ENCODE results near the gene MMP25.
"Not testable (repeated sequence)": the region's sequence is repeated elsewhere in the genome, so short reads cannot be mapped to it uniquely, and the experiment has no call there.

The MMP25 gene

DNA sequence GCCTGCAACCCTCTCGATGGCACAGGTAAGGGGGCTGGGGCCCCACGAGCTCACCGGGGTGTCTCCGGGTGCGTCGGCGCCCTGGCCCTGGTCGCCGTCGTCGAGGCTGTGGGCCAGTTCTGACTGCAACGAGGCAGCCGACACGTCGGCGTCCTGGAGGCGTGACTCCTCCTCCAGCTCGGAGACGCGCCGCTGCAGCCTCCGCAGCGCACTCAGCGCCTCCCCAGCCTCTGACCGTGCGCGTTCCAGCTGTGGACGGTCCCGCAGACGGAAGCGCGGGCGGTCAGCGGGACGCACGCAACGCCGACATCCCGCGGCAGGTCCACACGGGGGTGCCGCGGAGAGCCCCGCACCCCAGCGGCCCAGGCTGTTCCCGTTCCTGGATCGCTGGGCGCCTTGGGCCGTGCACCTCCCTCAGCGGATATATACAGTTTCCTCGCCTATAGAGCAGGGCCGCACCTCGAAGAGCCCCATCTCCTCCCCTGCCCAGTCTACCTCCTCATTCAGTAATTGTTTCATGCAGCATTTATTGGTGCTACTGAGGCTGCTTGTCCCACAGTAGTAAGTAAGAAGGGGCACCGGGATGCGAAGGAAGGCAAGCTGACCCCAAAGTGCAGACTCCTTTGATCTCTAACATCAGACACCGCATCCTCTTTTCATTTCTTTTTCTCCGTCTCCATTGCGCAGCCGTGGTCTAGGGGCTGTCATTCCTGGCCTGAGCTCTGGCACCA, 16.7 kb upstream of the MMP25 start:
- DNase-seq (ENCODE audit: low spot score): no peak

DNA sequence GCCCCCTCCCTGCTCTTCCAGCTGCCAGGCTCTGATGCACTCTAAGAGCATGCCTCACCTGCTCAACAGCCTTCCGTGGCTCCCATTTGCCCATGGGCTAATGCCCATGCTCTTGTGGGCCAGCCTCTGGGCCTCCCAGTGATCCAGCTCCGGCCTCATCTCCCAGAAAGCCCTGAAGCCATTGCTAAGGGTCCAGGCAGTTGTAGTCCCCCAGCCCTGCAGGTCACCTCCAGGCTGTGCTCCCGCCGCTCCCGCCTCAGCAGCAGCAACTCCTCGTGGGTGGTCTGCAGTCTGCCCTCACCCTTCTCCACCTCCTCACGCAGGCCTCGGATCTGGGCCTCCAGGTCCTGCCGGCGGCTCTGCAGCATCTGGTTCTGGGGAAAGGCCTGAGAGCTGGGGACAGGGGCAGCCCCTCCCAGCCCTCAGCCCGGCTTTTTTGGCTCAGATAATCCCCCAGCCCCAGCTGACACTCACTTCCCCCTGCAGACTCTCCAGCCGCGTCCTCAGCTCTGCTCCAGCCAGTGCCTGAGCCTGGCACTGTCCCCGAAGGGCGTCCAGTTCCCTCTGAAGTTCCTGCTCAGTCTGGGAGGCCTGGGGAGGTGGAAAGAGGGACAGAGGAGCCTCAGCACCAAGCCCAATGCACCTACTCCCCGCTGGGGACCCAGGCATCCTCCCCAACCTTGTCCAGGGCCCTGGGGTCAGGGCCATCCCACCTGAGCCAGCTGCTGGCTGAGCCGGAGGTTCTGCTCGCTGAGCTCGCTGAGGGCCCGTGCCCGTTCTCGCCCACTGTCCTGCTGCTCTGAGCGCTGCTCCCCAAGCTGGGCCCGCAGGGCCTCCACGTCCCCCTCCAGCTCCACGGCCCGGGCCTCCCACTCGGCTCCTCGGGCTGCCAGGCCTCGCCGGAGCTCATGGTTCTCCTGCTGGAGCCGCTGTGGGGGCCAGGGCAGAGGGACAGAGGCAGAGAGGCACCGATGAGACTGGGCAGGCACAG, 15.8 kb upstream of the MMP25 start:
- no peak for DNase-seq (ENCODE audit: low spot score)

DNA sequence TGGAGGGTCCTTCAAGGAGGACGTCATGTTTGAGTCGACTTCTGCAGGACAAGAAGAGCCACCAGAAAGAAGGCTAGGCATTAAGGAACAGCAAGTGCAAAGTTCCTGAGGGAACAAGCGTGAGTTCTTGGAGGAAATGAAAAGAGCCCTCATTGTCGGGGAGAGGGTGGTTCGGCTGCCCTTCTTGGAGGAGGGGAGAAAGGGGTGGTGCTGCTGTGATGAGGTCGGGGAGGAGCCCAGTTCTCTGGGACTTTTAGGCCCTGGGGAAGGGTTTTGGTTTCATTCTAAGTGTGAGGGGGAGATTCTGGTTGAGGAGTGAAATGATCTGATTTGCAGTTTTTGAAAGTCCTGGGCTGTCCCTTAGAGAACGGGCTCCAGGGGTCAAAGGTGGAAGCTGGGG, 13.7 kb upstream of the MMP25 start:
- no peak for DNase-seq (ENCODE audit: low spot score)

DNA sequence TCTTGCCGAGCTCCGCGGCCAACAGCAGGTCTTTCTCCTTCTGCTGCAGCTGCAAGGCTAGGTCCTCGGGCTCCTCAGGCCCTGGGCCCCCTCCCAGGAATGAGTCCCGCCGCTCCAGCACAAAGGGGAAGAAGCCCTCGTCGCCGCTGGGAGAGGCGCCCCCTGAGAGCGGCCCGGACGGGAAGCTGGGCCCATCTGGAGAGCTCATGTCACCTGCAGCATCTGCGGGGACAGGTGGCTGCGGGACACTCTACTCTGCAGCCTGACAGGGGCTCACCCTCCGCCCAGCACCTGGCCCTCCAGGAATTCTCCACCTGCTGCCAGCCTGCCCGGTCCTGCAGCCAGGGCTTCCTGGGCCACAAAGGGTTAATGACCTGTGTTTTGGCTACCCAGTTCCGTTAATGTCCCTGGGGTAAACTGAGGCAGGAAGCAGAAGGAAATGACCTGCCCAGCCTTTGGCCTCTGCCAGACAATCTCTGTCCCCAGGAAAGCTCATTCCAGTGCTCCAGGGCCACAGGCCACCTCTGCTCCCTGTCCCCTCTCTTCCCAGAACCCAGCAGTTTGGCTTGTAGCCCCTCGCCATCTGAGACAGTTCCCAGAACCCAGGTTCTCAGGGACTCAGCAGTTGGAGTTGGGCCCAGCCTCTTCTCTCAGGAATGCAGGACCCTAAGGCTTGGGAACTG, 10.9 kb upstream of the MMP25 start:
- no peak for DNase-seq (ENCODE audit: low spot score)

DNA sequence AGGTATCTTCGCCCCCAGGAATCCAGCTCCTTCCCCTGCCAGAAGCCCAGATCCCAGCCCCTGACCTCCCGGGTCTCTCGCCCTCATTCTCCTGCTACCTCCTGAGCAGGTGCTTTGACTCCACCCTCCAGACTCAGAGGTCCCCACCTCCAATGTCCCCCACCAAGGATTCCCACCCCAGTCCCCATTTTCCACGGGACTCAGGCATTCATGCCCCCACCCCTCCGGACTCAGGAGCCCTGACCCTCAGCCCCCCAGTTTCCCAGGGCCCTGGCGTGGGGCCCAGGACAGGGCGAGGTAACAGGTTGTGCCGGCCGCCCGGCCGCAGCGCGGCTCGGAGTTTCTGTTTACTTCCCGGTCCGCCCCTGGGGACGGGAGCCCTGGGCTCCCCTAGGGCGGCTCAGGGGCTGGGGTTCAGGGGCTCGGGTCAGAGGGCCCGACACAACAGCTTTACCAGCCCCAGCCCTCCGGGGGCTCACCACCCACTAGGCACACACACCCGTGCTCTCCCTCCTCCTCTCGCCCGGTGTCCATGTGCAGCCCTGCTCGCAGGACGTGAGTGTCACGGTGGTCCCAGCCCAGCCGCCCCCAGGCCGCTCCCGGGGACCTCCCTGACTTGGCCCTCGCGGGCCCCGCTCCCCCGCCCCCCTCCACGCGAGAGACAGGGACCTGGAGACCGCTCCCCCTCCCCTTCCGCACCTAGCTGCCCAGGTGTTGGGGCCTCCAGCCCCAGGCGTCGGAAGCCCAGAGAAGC, 10.2 kb upstream of the MMP25 start:
- no peak for DNase-seq (ENCODE audit: low spot score)

DNA sequence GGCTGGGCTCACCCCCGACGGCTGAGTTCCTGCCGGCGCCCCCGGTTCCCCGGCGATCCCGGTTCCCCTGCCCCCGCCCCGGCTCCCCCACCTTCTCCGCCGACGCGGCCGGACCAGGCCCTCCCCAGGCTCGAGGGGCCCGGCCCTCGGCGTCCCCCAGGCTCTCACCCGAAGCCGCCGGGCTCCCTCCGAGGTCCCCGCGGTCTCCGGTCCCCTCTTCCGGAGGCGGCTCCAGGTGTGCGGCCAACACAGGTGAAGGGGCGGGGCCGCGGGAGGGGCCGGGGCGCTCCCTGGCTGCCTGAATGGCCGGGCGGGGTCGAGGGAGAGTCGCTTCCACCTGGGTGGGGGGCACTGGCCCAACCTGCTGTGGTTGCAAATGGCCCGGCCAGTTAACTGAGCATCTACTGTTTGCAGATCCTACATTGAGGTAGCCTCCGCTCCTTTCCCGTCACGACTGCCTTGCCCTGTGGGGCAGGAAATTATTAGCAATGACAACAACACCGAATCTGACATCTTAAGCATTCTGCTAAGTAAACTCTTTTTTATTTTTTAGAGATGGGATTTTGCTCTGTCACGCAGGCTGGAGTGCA, 9.5 kb upstream of the MMP25 start, which contains the start of gene BICDL2:
BICDL2 (minus strand) TSS at position 219 of the 590 bp plus-strand sequence. CDS start 1,448 bp downstream, outside the sequence.
- no peak for DNase-seq (ENCODE audit: low spot score)

DNA sequence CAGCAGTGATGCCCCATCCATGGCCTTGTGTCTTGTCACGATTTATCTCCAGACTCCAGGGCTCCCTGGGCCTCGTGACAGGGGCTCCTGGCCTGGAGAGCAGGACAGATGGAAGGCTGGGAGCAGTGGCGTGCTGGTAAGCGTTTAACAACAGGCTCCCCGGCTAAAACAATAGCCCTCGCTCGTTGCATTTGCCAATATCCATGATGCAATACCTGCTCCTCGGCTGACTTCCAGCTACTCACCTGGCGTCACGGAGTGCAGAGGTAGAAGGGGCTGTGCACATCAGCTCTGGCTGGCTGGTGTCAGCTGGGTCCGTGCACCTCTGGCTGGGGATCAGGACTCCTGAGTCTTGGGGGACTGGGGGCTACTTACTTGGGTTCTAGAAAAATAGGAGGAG, 8.1 kb upstream of the MMP25 start:
- no peak for DNase-seq (ENCODE audit: low spot score)

DNA sequence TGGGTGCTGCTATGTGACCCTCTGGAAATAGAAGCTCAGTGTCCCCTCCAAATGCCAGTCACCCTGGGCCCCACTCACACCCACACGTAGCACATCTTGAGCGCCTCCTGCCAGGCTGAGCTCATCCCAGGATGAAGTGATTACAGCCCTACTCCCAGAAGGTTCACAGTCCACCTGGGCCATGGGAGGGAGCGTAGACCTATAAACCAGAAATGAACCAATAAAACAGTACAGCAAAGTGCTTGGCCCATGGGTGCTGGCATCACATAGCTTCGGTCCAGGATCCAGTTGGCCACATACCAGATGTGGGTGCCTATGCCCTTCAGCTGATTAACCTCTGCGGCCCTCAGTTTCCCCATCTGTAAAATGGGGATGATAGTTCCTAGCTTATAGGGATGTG, 7.5 kb upstream of the MMP25 start:
- DNase-seq (ENCODE audit: low spot score): no peak

DNA sequence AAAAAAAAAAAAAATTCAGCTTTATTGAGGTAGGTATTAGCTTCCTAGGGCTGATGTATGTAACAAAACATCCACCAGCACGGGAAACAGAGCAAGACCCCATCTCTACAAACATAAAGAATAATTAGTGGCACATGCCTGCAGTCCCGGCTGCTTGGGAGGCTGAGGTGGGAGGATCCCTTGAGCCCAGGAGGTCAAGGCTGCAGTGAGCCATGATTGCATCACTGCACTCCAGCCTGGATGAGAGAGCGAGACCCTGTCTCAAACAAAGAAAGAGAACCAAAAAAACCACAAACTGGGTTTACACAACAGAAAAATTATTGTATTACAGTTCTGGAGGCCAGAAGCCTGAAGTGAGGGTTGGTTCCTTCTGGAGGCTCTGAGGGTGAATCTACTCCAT, 4.0 kb upstream of the MMP25 start:
- no peak for DNase-seq (ENCODE audit: low spot score)

DNA sequence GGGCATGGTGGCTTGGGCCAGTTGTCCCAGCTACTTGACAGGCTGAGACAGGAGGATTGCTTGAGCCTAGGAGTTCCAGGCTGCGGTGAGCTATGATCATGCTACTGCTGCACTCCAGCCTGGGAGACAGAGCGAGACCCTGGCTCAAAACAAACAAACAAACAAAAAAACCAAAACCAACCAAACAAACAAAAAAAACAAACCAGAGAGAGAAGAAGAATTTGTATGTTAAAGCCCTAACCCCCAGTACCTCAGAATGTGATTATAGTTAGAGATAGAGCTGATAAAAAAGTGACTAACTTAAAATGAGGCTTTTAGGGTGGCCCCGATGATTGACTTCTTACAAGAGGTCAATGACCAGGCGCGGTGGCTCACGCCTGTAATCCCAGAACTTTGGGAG, 1.7 kb upstream of the MMP25 start:
- DNase-seq (ENCODE audit: low spot score): no peak

DNA sequence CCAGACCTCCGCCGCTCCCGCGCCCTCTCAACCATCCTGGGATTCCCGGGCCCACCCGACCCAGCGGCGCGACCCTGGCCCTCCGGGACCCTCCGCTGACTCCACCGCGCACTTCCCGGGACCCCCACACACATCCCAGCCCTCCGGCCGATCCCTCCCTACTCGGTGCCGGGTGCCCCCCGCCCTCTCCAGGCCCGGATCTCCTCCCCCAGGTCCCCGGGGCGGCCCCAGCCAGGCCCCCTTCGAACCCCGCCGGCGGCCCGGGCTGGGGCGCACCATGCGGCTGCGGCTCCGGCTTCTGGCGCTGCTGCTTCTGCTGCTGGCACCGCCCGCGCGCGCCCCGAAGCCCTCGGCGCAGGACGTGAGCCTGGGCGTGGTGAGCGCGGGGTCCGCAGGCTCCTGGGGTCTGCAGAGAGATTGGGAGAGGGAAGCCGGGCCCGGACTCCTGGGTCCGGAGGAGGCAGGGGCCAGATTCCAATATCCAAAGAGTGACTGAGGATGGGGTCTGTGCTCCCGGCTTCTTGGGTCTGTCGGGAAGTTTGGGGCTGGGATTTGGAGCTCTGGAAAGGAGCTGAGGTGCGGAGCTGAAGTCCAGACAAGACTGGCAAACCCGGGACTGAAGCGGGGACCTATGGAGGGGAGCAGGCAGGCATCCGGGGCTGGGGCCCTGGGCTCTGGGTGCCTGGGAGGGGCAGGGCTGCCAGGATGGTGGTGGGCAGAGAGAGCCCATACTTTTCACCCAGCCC, 453 bp downstream of the MMP25 start:
- no peak for DNase-seq (ENCODE audit: low spot score)

DNA sequence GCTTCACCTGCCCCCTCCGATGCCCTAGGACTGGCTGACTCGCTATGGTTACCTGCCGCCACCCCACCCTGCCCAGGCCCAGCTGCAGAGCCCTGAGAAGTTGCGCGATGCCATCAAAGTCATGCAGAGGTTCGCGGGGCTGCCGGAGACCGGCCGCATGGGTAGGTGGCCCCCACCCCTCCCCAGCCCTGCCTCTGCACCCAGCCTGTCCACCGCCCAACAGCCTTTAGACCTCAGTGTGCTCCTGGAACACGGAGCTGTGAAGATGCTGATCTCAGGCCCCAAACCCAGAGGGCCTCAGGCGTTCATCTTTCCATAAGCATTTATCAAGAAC, 993 bp downstream of the MMP25 start:
- DNase-seq (ENCODE audit: low spot score): no peak

DNA sequence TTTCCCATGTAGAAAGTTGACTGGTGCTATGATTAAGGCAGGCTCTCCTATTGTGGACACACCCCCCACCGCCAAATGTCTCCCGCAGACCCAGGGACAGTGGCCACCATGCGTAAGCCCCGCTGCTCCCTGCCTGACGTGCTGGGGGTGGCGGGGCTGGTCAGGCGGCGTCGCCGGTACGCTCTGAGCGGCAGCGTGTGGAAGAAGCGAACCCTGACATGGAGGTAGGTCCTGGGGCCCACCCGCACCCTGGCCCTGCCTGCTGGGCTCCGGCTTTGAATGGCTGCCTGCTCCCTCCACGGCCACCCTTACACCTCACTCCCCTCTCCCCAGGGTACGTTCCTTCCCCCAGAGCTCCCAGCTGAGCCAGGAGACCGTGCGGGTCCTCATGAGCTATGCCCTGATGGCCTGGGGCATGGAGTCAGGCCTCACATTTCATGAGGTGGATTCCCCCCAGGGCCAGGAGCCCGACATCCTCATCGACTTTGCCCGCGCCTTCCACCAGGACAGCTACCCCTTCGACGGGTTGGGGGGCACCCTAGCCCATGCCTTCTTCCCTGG, 3.6 kb downstream of the MMP25 start:
- DNase-seq (ENCODE audit: low spot score): no peak

DNA sequence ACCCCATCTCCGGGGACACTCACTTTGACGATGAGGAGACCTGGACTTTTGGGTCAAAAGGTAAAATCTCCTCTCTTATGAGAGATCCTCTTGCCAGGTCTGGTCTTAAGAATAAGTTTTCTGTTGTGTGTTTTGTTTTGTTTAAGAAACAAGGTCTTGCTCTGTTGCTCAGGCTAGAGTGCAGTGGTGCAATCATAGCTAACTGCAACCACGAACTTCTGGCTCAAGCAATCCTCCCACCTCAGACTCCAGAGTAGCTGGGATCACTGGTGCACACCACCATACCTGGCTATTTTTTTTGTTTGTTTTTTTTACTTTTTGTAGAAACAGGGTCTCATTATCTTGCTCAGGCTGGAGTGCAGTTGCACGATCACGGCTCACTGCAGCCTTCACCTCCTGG, 4.1 kb downstream of the MMP25 start:
- DNase-seq (ENCODE audit: low spot score): no peak

DNA sequence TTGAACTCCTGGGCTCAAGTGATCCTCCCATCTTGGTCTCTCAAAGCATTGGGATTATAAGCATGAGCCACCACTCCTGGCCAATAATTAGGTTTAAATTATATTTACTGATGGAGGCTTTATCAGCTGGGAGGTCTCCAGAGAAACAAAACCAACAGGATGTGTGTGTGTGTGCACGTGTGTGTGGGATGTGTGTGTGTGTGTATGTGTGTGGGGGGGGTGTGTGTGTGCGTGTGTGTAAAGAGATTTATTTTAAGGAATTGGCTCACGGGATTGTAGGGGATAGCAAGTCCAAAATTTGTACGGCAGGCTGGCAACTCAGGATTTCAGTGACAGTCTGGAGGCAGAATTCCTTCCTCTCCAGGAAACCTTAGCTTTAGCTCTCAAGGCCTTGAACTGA, 4.6 kb downstream of the MMP25 start:
- DNase-seq (ENCODE audit: low spot score): no peak

DNA sequence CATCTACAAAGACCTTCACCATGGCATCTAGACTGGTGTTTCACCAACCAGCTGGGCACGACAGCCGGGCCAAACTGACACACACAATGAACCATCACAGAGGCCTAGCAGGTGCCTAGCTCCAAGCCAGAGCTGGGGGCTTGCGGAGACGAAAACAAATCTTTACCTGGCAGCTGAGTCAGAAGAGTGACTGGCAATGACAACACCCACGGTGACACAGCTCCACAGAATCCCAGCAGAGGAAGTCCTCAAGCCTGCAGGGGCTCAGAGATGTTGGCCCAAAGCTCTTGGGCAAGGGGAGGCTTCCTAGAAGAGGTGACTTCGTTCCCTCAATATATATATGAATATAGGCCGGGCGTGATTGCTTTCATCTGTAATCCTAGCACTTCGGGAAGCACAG, 5.1 kb downstream of the MMP25 start:
- no peak for DNase-seq (ENCODE audit: low spot score)

DNA sequence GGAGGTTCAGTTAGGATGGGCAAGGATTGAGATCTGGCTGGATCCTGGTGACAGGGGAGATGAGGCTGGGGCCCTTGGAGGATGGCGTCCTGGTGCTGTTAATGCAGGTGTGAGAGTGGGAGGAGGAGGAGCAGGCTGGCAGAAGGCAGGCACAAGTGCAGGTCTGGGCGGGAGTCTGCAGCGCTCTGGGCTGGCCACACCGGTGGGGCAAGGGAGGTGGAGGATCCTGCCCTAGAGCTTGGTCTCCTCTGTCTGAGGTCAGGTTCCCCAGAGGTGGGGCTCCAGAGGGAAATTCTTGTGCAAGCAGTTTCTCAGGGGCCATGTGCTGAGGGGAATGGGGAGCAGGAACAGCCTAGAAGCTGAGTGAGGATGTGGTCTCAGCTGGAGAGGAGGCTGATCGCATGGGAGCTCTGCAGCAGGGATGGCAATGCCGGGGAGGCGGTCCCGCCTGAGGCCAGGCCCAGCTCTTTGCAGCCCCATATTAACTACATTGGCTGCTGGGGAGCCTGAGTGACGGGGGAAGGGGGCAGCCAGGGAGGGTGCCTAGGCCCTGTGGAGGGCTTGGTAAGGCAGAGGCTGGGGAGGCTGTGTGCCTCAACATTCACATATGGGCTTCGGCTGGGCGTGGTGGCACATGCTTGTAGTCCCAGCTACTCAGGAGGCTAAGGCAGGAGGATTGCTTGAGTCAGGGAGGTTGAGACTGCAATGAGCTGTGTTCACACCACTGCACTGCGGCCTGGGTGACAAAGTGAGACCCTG, 6.4 kb downstream of the MMP25 start:
- DNase-seq (ENCODE audit: low spot score): not testable (repeated sequence)

DNA sequence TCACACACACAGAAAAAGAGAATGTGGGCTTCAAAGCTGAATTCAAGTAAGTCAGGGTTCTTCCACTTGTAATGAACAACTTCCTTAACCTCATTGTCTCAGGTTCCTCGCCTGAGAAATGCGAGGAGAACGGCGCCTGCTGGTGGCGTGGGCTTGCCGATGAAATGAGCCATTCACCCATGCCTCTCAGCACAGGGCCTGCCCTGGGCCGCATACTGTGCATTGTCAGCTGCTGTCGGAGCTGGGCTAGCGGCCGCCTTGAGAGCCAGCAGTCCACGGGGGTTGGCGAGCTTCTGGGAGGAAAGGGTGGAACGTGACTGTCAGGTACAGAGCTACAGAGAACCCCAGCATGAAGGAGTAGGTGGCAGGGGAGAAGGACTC, 7.0 kb downstream of the MMP25 start:
- DNase-seq (ENCODE audit: low spot score): not testable (repeated sequence)

DNA sequence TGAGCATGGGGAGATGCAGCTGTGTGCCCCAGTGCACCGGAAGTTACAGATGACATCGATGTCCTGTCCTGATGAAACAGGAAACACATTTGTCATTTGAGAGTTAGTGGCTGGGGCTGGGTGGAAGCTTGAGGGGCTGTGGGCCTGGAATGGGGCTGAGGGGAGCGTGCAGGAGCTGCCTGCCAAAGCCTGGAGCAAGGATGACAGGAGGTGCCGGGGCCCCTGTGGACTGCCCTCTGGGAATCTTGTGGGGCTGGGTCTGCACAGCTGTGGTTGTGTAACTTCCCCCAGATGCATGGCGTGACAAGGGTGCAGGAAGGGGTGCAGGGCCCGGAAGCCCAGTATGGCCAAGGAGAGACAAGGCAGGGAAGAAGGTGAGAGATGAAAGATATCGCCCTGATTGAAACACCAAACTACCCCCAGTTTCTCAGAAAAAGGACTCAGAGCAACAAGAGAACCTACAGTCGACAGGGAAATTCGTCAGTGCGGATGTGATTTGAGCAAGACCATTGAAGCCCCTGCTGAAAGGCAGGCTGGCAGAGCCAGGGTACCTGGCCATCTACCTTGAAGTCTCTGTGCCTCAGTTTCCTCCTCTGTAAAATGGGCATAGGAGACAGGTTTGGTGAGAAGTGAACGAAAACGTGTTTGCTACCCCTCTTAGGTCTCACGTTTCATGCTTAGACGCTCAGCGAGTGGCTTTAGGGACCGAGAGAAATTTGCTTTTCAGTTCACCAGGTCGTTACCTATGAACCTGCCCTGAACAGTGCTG, 8.8 kb downstream of the MMP25 start:
- no peak for DNase-seq (ENCODE audit: low spot score)

Measured in putamen (tissue), 1 donor.